CD4-positive, alpha-beta T cell (primary cell): ENCODE data around the gene PPP2R3A. TPM values are rescaled to one million over a fixed set of nuclear protein-coding genes. Genes with fewer than 3 reads are reported as not detected.

ENCODE experiments used
- ATAC-seq: fragments of 200-7000 bp; cut with Tn5 transposase; one replicate; pipeline ENCODE4 v1.10.0; 2022; ENCODE audit warnings: mild to moderate bottlenecking; ENCODE audit not compliant: poor library complexity
- CTCF ChIA-PET: fragments of 350-600 bp; sonication (Branson Sonifier 250); formaldehyde crosslinking; loops from one replicate; lab custom pipeline; 2021; ENCODE audit warnings: antibody characterized with exemption, inconsistent platforms; lab: Charles Lee
- POLR2A ChIA-PET: fragments of 350-600 bp; sonication (Branson Sonifier 250); formaldehyde crosslinking; loops from one replicate; lab custom pipeline; 2021; ENCODE audit warnings: antibody characterized with exemption, inconsistent platforms; lab: Charles Lee
- DNase-seq, 14 experiments: peaks; one replicate each; pipeline ENCODE4 v3.0.0-alpha.2; 2013 to 2020; ENCODE audit warnings: mixed read lengths in 2 of 14
- H3K27ac ChIP-seq, 2 donors: one replicate each; pipeline versions ENCODE4 v1.5.1 to v1.7.0; 2013; ENCODE audit warnings: low read length in 2 of 2, low read depth in 1 of 2, mild to moderate bottlenecking in 1 of 2
- H3K27me3 ChIP-seq, 2 experiments: 1 replicate in 1 of 2; 2 replicates in 1 of 2; pipeline versions ENCODE4 v1.6.1 to v1.7.0; 2013; ENCODE audit warnings: low read length in 2 of 2, control low read depth in 1 of 2, mild to moderate bottlenecking in 1 of 2, moderate library complexity in 1 of 2; ENCODE audit not compliant: insufficient read depth in 2 of 2, control insufficient read depth in 1 of 2
- H3K36me3 ChIP-seq: one replicate; pipeline ENCODE4 v1.6.1; 2013; ENCODE audit warnings: low read length, control low read depth; ENCODE audit not compliant: insufficient read depth
- H3K4me1 ChIP-seq: one replicate; pipeline ENCODE4 v1.6.1; 2013; ENCODE audit warnings: low read length, control low read depth; ENCODE audit not compliant: insufficient read depth
- H3K4me3 ChIP-seq: one replicate; pipeline ENCODE4 v1.5.1; 2013; ENCODE audit warnings: mild to moderate bottlenecking, low read length, moderate library complexity
- H3K9me3 ChIP-seq, 2 experiments: 1 replicate in 1 of 2; 2 replicates in 1 of 2; pipeline versions ENCODE4 v1.6.1 to v1.7.0; 2013; ENCODE audit warnings: low read length in 2 of 2, mild to moderate bottlenecking in 2 of 2, control low read depth in 1 of 2, moderate library complexity in 1 of 2; ENCODE audit not compliant: control insufficient read depth in 1 of 2, insufficient read depth in 1 of 2
- H3K27ac Mint-ChIP-seq: one replicate; pipeline ENCODE4 v1.8.0; 2020; ENCODE audit warnings: mixed read lengths
- H3K27me3 Mint-ChIP-seq: one replicate; pipeline ENCODE4 v1.8.0; 2021; ENCODE audit warnings: mixed read lengths
- H3K36me3 Mint-ChIP-seq: one replicate; pipeline ENCODE4 v1.8.0; 2021; ENCODE audit warnings: low read depth, mixed read lengths
- H3K4me1 Mint-ChIP-seq: one replicate; pipeline ENCODE4 v1.8.0; 2021; ENCODE audit warnings: low read depth, mixed read lengths
- H3K4me3 Mint-ChIP-seq: one replicate; pipeline ENCODE4 v1.8.0; 2020; ENCODE audit warnings: mild to moderate bottlenecking, mixed read lengths
- H3K9me3 Mint-ChIP-seq: one replicate; pipeline ENCODE4 v1.8.0; 2020; ENCODE audit warnings: mixed read lengths
- intact Hi-C, 2 experiments: fragments of 100-400 bp; cut with DNase I in 1 of 2; cut with micrococcal nuclease in 1 of 2; formaldehyde crosslinking; loops; one replicate each; pipeline versions ENCODE4 v1.15.1 to v1.9.0; 2023 to 2025; cut with DNase I, micrococcal nuclease
- total RNA-seq, 174 experiments: library from RNA in 2 of 174; stranded (reverse) in 2 of 174; gene quantifications; one replicate each; pipeline ENCODE4 v1.2.3 and lab custom pipeline; 2021 to 2026
- TF ChIP-seq, protein P1 (sequence below): fragments of 200-600 bp; IDR thresholded peaks from one replicate; pipeline ENCODE4 v1.8.0; 2022; ENCODE audit warnings: antibody characterized with exemption, mild to moderate bottlenecking

The PPP2R3A gene
- total RNA-seq, 2 experiments from 2014 or later: 0.14 to 0.31 TPM

DNA sequence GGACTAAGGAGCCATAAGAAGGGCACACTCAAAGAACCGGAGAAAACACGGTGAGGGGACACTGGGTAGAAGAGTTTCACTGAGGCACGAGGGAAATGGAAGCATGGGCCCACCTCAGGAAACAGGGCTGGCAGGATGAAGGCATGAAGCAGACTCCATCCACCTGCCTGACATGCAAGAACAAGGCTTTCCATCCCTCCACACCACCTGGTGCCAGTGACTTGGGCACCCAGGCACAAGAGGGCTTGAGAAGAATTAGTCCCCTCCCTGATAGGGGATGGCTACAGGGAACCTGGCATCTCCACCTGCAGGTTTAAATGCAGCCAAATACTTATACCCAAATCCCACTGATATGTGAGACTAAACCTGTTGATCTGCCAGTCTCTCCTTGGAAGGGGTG lies 38.9 kb upstream of the PPP2R3A start:
- DNase-seq (no peak), ATAC-seq (no peak)
- H3K4me3 ChIP-seq: no peak overlapping the region
- H3K27me3 Mint-ChIP-seq: peaks cover 18% of the 10 kb centered on the region
- intact Hi-C loops: no loop called here
- H3K4me3 Mint-ChIP-seq: no peak overlapping the region
- H3K27me3 ChIP-seq: no peaks in the 10 kb centered on the region
- TF ChIP-seq, protein P1, sequence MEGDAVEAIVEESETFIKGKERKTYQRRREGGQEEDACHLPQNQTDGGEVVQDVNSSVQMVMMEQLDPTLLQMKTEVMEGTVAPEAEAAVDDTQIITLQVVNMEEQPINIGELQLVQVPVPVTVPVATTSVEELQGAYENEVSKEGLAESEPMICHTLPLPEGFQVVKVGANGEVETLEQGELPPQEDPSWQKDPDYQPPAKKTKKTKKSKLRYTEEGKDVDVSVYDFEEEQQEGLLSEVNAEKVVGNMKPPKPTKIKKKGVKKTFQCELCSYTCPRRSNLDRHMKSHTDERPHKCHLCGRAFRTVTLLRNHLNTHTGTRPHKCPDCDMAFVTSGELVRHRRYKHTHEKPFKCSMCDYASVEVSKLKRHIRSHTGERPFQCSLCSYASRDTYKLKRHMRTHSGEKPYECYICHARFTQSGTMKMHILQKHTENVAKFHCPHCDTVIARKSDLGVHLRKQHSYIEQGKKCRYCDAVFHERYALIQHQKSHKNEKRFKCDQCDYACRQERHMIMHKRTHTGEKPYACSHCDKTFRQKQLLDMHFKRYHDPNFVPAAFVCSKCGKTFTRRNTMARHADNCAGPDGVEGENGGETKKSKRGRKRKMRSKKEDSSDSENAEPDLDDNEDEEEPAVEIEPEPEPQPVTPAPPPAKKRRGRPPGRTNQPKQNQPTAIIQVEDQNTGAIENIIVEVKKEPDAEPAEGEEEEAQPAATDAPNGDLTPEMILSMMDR: no peak
- ChIA-PET POLR2A (no interaction called here), CTCF (no interaction called here)
- no peaks in the 10 kb centered on the region for H3K4me1 ChIP-seq
- no peaks in the 10 kb centered on the region for H3K4me1 Mint-ChIP-seq
- H3K9me3 ChIP-seq: no peaks in the 10 kb centered on the region
- no peaks in the 10 kb centered on the region for H3K36me3 Mint-ChIP-seq
- H3K36me3 ChIP-seq: no peaks in the 10 kb centered on the region
- H3K27ac ChIP-seq: no peak overlapping the region
- no peak overlapping the region for H3K27ac Mint-ChIP-seq
- no peaks in the 10 kb centered on the region for H3K9me3 Mint-ChIP-seq

DNA sequence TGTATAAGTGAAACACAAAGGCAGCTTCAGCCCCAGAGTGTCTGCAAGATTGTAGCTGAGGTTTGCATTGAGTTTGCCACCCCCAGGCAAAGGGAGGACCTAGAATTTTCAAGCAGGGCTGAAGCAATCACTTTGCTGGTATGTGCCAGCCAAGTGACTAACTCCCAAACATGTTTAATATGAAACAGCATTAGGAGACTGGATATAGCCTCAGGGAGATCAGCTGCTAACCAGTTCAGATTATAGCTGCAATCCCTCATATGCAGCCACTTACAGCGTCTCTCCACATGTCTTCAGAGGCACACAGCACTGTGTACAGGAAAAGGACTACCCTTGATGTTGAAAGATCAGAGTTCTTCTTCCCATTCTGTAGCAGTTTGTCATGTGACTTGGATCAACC lies 38.4 kb upstream of the PPP2R3A start:
- no peaks in the 10 kb centered on the region for H3K9me3 ChIP-seq
- no peaks in the 10 kb centered on the region for H3K4me1 ChIP-seq
- Mint-ChIP-seq H3K4me1 (no peaks in the 10 kb centered on the region), H3K9me3 (no peaks in the 10 kb centered on the region), H3K27ac (no peak overlapping the region), H3K36me3 (no peaks in the 10 kb centered on the region), H3K27me3 (peaks cover 18% of the 10 kb centered on the region), H3K4me3 (no peak overlapping the region)
- CTCF ChIA-PET: no interaction called here
- TF ChIP-seq, protein P1: no peak
- ATAC-seq: no peak
- POLR2A ChIA-PET: no interaction called here
- H3K36me3 ChIP-seq: no peaks in the 10 kb centered on the region
- intact Hi-C loops: no loop called here
- no peak overlapping the region for H3K27ac ChIP-seq
- DNase-seq: no peak
- no peak overlapping the region for H3K4me3 ChIP-seq
- H3K27me3 ChIP-seq: no peaks in the 10 kb centered on the region

DNA sequence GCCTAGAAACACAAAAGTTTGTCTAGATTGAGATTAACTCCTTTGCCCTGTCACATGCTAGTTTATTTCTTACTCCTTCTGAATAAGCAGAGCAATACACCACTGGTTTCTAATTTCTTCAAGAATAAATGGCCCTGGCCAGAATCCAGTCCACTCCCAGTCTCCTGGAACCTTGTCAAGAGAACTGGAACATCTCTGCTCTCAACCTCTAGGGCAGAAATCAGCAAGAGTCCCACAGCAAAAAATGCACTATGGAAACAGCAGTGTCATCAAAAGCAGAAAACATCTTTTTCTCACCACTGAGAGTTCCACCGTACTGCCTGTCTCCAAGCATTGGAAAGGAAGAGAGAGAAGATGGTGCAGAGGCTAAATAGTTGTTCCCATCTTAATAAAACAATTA lies 35.9 kb upstream of the PPP2R3A start:
- no peaks in the 10 kb centered on the region for H3K9me3 ChIP-seq

More for the DNA sequence above, 35.9 kb upstream of the PPP2R3A start:
- TF ChIP-seq, protein P1: no peak
- DNase-seq: no peak
- Histone ChIP-seq H3K4me1 (no peaks in the 10 kb centered on the region), H3K4me3 (no peak overlapping the region), H3K36me3 (no peaks in the 10 kb centered on the region), H3K27ac (no peak overlapping the region), H3K27me3 (no peaks in the 10 kb centered on the region)
- Mint-ChIP-seq H3K27ac (no peak overlapping the region), H3K4me1 (no peaks in the 10 kb centered on the region), H3K27me3 (peaks cover 14% of the 10 kb centered on the region), H3K4me3 (no peak overlapping the region), H3K9me3 (peaks cover under 1% of the 10 kb centered on the region), H3K36me3 (no peaks in the 10 kb centered on the region)
- ChIA-PET CTCF (no interaction called here), POLR2A (no interaction called here)
- intact Hi-C loops: no loop called here
- no peak for ATAC-seq
